GM19240 (cell line): Measurements from ENCODE around the gene PIN4.
"Not testable (repeated sequence)": the region's sequence is repeated elsewhere in the genome, so short reads cannot be mapped to it uniquely, and the experiment has no call there.

Source experiments
- DNase-seq: peaks from one replicate; pipeline ENCODE4 v3.0.0; 2011; ENCODE audit warnings: low spot score; ENCODE audit not compliant: insufficient read length

Gene PIN4

DNA sequence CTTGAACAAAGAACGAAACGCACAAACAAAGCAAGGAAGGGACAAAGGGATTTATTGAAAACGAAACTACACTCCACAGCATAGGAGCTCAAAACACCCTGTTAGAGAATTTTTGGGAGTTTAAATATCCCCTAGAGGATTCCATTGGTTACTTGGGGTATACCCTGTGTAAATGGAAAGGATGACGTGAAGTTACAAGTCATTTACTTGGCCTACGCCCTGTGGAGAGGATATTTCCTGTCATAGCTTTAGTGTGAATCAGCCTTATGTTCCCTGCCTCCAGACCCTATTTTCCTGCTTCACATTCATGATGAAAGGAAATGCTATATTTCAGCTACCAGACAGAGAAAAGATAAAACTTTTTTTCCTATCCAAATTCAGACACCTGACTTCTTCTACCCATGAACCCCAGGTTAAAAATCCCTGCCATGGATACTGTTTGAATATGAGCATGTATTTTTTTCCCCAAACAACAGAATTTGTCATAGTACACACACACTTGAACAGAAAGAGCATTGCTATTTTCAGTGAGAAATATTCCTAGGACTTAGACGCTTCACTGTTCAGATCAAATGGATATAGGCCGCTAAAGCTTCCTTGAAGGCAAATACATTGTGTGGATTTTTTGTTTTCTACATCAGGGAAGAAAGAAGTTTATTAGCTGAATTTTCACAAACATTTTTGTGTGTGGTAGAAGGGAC, 20.4 kb downstream of the PIN4 start:
- DNase-seq, result no peak

DNA sequence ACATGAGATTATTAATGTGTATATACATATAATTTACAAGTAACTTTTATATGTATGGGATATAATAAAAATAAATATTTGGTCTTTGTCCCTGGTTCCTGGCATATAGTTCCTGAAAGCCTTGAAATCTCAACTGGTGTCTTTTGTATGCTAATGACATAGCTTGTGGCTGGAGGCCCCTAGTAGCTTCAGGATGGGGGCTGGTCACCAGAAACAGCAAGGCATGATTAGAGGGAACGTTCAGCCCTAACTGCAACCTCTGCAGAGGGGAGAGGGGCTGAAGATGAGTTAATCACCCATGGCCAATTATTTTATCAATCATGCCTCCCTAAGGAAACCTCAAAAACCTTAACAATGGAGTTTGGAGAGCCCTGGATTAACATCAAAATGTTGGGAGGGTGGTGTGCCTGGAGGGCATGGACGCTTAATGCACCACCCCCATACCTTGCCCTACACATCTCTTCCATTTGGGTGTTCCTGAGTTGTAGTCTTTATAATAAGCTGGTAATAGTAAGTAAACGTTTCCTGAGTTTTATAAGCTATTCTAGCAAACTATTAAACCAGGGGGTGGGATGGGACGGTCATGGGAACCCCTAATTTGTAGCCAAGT, 21.3 kb downstream of the PIN4 start:
- no peak for DNase-seq

DNA sequence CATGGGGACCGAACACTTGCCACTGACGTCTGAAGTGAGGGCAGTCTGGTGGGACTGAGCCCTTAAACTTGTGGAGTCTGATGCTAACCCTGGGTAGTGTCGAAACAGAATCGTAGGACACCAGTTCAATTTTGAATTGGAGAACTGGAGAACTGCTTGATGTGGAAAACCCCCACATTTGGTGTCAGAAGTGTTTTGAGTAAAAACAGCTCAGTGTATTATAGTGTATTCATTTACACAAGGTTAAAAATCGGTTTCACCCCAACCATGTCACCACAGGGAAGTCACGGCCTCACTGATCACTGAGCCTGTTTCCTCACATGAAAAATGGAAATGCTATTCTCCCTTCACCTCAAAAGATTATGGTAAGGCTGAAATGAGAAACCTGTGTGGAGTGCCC, 21.9 kb downstream of the PIN4 start:
- DNase-seq, result no peak

DNA sequence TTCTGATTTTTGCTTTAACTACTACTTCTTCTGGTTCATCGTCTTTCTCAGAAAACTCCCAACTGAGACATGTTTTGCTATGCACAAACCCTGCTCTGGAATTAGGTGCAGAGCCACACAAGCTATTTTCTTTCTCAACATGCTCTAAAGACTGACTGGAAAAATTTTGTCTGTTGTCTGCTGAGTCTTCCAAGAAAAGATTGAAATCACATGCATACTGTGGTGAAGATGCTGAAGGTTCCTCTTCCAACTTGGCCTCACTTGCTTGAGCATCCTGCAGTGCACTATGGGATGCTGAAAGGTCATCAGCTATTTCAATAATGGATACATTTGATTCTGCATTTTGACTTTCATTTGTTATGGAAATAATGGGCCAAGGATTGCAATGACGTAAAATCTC, 24.1 kb downstream of the PIN4 start:
- no peak for DNase-seq

DNA sequence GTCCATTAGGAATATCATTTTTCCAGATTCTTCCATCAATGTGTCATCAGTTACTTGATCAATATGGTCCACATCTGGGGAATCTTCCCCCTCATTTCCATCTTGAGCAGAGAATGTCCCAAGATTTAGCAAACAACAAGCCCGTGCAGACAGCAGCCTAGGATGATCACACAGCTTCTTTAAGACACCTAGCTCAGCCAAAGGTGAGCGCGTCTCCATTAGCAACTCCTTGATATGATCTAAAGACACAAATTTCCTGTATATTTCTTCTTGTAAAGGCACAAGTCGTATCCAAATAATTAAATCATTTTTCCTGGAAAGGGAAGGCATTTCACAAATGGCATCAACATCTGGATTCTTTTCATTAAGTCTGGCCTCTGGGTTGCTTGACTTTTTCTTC, 25.8 kb downstream of the PIN4 start:
- no peak for DNase-seq

DNA sequence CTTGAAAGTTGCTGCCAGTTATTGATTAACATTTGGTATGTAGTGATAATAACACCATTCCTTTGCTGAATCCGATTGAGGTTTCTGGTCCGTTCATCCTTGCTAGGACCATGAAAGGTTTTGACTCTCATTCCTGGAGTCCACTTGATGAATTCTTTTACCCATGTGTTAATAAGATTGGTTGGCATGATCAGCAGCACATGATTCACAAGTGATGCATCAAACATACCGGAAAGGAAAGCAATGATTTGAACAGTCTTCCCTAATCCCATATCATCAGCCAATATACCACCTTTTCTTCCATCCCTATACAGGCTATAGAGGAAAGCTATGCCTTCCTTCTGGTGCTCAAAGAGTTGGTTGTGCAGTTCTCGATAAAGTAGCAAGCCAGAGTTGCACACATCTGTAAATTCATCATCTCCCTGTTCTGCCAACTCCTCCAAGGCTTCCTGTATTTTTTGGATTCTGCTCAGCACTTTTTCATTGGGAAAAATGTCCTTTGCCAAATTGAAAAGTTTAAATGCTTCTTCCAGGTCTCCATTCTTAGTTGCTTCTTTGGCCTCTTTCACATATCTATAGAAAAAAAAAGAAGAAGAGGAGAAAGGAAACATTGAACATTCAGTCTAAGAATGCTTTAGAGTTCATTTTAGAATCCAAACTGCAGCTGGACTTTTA, 26.7 kb downstream of the PIN4 start:
- no peak for DNase-seq

GRCh38 chrX:72216973-72217372, 35.4 kb downstream of the PIN4 start:
- DNase-seq, result no peak

DNA sequence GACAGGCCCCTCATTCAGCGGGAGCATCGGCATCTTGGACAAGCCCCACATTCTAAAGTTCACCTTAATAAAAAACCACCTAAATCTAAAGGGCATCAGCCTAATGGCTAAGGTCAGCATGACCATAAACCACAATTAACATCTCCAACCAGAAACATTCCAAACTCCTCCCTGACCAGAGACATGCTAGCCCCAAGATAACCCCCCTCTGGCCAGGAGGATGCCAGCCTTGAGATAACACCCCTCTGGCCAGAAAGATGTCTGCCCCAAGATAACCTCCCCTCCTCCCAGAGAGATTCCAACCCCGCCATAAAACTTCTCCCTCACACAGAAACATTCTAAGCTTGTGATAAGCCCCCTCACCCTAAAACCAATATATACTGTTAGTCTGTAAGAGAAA, 38.8 kb downstream of the PIN4 start:
- DNase-seq, result not testable (repeated sequence)

DNA sequence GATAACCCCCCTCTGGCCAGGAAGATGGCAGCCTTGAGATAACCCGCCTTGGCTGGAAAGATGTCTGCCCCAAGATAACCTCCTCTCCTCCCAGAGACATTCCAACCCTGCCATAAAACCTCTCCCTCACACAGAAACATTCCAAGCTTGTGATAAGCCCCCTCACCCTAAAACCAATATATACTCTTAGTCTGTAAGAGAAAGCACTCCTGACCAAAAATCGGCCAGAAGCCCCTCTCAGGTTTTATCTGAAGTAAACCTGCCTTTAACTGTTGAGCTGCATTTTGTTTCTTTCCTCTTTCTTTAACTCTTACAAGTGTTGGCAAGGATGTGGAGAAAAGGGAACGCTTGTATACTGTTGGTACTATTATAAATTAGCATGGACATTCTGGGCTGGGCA, 48.7 kb downstream of the PIN4 start:
- DNase-seq, result no peak

GRCh38 chrX:72236841-72237240, 55.3 kb downstream of the PIN4 start:
- DNase-seq, result no peak

DNA sequence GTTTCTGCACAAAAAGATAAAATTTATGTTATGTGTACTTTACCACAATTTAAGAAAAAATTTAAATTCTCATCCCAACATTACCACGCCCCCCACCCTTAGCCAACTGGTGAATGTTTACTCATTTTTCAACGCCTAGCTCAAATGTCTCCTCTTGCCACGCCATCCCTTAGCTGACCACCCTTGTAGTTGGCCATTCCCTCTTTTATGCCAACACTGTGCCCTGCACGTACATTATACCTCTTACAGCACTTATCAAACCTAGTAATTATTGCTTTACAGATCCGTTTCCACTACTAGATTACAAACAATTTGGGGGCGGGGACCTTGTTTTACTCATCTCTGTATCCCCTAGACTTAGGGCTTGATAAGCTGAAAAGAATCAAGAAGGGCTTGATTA, 56.6 kb downstream of the PIN4 start:
- DNase-seq, result no peak

DNA sequence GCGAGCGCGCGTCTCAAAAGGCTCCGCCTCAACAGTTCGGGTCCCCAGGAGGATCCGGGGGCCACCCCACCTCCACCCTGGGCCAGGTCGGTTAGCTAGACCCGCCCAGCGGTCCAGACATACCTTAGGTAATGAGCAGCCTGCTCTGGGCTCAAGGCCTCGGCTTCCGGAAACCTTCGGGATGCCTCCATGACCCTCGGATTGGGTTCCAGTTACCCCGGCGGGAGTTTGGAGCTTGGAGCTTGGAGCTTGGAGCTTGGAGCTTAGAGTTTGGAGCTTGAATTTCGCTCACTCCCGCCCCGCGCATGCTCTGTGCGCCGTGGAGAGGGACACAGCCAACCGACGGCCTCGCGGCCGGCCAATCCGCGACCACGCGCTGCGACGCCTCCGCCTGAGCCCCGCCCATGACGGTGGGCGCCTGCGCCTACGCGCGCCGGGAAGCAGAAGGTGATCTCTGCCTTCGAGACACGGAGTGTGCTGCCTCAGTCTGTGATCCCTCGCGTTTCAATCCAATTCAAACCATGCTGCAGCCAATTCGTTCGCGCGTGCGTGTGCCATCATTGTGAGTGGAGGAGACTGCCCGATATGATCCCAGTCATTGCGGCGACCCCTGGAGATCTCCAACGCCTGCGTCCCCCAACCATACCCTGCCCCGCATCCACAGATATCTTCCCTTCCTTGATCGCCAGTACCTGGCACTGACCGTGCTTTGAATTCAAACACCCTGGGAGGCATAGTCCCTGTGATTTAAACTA, 57.3 kb downstream of the PIN4 start, which contains the start of gene ERCC6L:
TSS of gene ERCC6L (minus strand) at position 307 of the 755 bp plus-strand sequence. CDS start at position 191, 116 bp downstream.
- peak; percentile 70 for DNase-seq

GRCh38 chrX:72240976-72241375, 59.4 kb downstream of the PIN4 start:
- no peak for DNase-seq

DNA sequence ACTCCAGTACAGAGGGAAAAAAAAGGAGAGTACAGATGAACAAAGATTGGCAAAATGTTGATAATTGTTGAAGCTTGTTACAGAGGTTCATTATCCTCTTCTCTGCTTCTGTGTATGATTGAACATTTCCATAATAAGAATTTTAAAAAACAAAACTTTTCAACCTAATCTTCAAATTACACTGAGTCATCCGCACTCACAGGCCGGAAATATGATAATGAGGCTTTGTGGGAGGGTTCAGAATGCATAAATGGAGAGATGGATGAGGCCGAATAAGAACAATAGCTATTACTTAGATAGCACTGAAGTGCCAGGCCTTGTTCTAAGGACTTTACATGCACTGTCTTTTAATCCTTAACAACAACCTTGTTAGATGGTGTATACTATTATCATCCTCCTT, 61.9 kb downstream of the PIN4 start:
- DNase-seq, result no peak

- peak; percentile 35 for DNase-seq
Observed at GRCh38 chrX:72245461-72246089, 64.0 kb downstream of the PIN4 start.

DNA sequence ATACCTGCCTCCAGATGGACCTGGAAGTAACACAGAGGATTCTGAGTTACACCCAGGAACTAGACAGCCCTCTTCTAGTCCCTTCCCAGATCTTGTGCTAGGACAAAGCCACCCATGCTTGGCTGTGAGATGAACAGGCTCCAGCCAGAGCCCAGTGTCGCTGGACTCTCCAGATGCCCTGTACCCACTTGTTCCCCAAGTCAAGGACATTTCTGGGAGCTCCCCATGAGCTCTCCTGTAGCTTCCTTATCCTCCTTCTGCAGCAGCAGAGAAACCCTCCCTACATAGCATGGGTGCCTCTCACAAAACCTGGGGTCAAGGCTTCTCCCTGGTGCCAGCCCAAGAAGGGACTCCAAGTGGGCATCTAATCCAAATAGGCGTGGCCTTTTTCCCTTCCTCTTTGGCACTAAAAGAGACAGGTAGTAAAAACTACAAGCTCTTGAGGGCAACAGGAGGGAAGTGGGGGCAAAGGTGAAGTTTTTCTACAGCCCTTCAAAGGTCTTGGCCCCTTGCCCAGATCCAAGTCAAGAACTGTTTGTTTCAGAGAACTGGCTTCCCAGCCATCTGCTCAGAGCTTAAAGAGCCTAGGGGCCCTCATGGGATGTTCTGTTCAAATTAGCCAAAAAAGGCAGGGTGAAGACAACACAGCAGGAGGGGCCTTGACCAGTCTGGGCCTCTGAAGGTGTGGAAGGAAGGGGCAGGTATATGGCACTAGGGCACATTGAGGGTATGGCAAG, 65.8 kb downstream of the PIN4 start:
- DNase-seq, result no peak
